K562 treated with DMSO at 1 percent for 4 hours (cell line): ENCODE data around the gene LYPD8. TPM values are rescaled to one million over a fixed set of nuclear protein-coding genes. Genes with fewer than 3 reads are reported as not detected.

ENCODE experiments used
- total RNA-seq: library from RNA; unstranded; fragments of 300-600 nt; gene quantifications from 2 replicates; pipeline ENCODE4 v1.2.3, GENCODE V29; 2022; ENCODE audit not compliant: insufficient read depth

The LYPD8 gene
- 1.3 and 1.8 TPM in 2 replicates for total RNA-seq

GRCh38 chr1:248755517-248755916 lies at the start of gene LYPD8:
Gene LYPD8, minus strand, starts transcription at chr1:248755759. Its CDS starts 4,678 bp downstream, at chr1:248751081.

GRCh38 chr1:248702714-248703113 lies 52.8 kb downstream of the LYPD8 start, which contains the start of gene OR14I1:
Gene OR14I1, minus strand, starts transcription at chr1:248702766.

Other genes starting within 250 kb of the LYPD8 start
- gene OR2G6, start 247.7 kb downstream of the LYPD8 start, total RNA-seq = not detected in 2 replicates
- not detected in 2 replicates for gene OR2T29, start 193.0 kb downstream of the LYPD8 start, total RNA-seq
- not detected in 2 replicates for gene OR2T34, start 181.0 kb downstream of the LYPD8 start, total RNA-seq
- not detected in 2 replicates for gene OR2T10, start 158.1 kb downstream of the LYPD8 start, total RNA-seq
- not detected in 2 replicates for gene OR2T11, start 120.7 kb downstream of the LYPD8 start, total RNA-seq
- not detected in 2 replicates for gene OR2T35, start 110.5 kb downstream of the LYPD8 start, total RNA-seq
- not detected in 2 replicates for gene OR2T27, start 100.2 kb downstream of the LYPD8 start, total RNA-seq
- not detected in 2 replicates for gene OR14I1, start 53.0 kb downstream of the LYPD8 start, total RNA-seq
- gene SH3BP5L, start 70.2 kb upstream of the LYPD8 start, total RNA-seq = 24.3 and 28.1 TPM in 2 replicates
- 50.2 and 56.4 TPM in 2 replicates for gene ZNF672, start 82.5 kb upstream of the LYPD8 start, total RNA-seq
- gene ZNF692, start 103.3 kb upstream of the LYPD8 start, total RNA-seq = 52.1 and 62.2 TPM in 2 replicates
- gene PGBD2, start 150.5 kb upstream of the LYPD8 start, total RNA-seq = 8.5 and 13.0 TPM in 2 replicates